Stimulated activated CD4-positive, alpha-beta T cell treated with anti-CD3 and anti-CD28 coated beads, Interleukin-4, amount 100 ng/mL, for 24 hours (primary cell): ENCODE measurements around the gene CCP110.

ENCODE experiments used
- DNase-seq: peaks from one replicate; pipeline ENCODE4 v3.0.0-alpha.2; 2020

The CCP110 gene

GRCh38 chr16:19523559-19524355 is at the start of gene CCP110:
Gene CCP110 (plus strand): TSS chr16:19523942. CDS start chr16:19527882, 3,940 bp downstream.
- DNase-seq, result peak; percentile 97

- DNase-seq, result no peak
These were observed 49.1 kb upstream of the CCP110 start for GRCh38 chr16:19474617-19475016.

- no peak for DNase-seq
These were observed 45.2 kb upstream of the CCP110 start for GRCh38 chr16:19478505-19478904.

- DNase-seq, result no peak
These were observed 44.4 kb upstream of the CCP110 start for GRCh38 chr16:19479302-19479721.

- DNase-seq, result no peak
These were observed 42.4 kb upstream of the CCP110 start for GRCh38 chr16:19481296-19481695.

GRCh38 chr16:19481769-19482168 is 42.0 kb upstream of the CCP110 start:
- DNase-seq, result no peak

GRCh38 chr16:19482291-19482690 is 41.5 kb upstream of the CCP110 start:
- DNase-seq, result no peak

GRCh38 chr16:19484096-19484495 is 39.6 kb upstream of the CCP110 start:
- no peak for DNase-seq

- DNase-seq, result no peak
These were observed 38.1 kb upstream of the CCP110 start for GRCh38 chr16:19485611-19486010.

GRCh38 chr16:19486051-19486450 is 37.7 kb upstream of the CCP110 start:
- no peak for DNase-seq

GRCh38 chr16:19486750-19487325 is 36.9 kb upstream of the CCP110 start:
- DNase-seq, result no peak

- DNase-seq, result no peak
These were observed 35.5 kb upstream of the CCP110 start for GRCh38 chr16:19488213-19488640.

GRCh38 chr16:19490619-19491018 is 33.1 kb upstream of the CCP110 start:
- DNase-seq, result no peak

GRCh38 chr16:19497176-19497575 is 26.6 kb upstream of the CCP110 start:
- no peak for DNase-seq

- no peak for DNase-seq
These were observed 24.7 kb upstream of the CCP110 start for GRCh38 chr16:19499006-19499405.

GRCh38 chr16:19499481-19499880 is 24.3 kb upstream of the CCP110 start:
- no peak for DNase-seq

- DNase-seq, result peak; percentile 75
These were observed 21.2 kb upstream of the CCP110 start for GRCh38 chr16:19502395-19503131.

- DNase-seq, result no peak
These were observed 20.2 kb upstream of the CCP110 start for GRCh38 chr16:19503461-19504075.

- DNase-seq, result no peak
These were observed 18.0 kb upstream of the CCP110 start for GRCh38 chr16:19505600-19506303.

GRCh38 chr16:19506965-19507364 is 16.8 kb upstream of the CCP110 start:
- no peak for DNase-seq

- no peak for DNase-seq
These were observed 15.9 kb upstream of the CCP110 start for GRCh38 chr16:19507867-19508266.

- no peak for DNase-seq
These were observed 11.4 kb upstream of the CCP110 start for GRCh38 chr16:19512297-19512696.
